H9 (cell line): ENCODE measurements around the gene H6PD. TPM values are rescaled to one million over a fixed set of nuclear protein-coding genes. Genes with fewer than 3 reads are reported as not detected.

ENCODE experiments used
- DNase-seq: peaks from one replicate; pipeline ENCODE4 v3.0.0-alpha.2; 2017
- H2AFZ ChIP-seq: one replicate; pipeline ENCODE4 v1.6.1; 2013; ENCODE audit warnings: mild to moderate bottlenecking, low read length, control low read depth, moderate library complexity
- H2AK5ac ChIP-seq: 2 replicates; pipeline ENCODE4 v1.6.1; 2013; ENCODE audit warnings: low read length, control low read depth, mixed read lengths; ENCODE audit not compliant: insufficient read length
- H2BK120ac ChIP-seq: one replicate; pipeline ENCODE4 v1.6.1; 2013; ENCODE audit warnings: low read depth, mild to moderate bottlenecking, low read length, control low read depth, inconsistent platforms; ENCODE audit not compliant: poor library complexity, severe bottlenecking
- H2BK12ac ChIP-seq: 2 replicates; pipeline ENCODE4 v1.6.1; 2013; ENCODE audit warnings: low read length, control low read depth, mixed read lengths, low read depth; ENCODE audit not compliant: insufficient read length
- H2BK15ac ChIP-seq: 2 replicates; pipeline ENCODE4 v1.6.1; 2013; ENCODE audit warnings: low read depth, low read length, control low read depth
- H2BK20ac ChIP-seq: one replicate; pipeline ENCODE4 v1.6.1; 2013; ENCODE audit warnings: low read depth, mild to moderate bottlenecking, low read length, control low read depth, inconsistent platforms; ENCODE audit not compliant: poor library complexity, severe bottlenecking
- H2BK5ac ChIP-seq: 2 replicates; pipeline ENCODE4 v1.6.1; 2013; ENCODE audit warnings: low read length, control low read depth, mixed read lengths; ENCODE audit not compliant: insufficient read length
- H3K14ac ChIP-seq: 2 replicates; pipeline ENCODE4 v1.6.1; 2013; ENCODE audit warnings: low read length, control low read depth; ENCODE audit not compliant: insufficient read depth
- H3K18ac ChIP-seq: 2 replicates; pipeline ENCODE4 v1.6.1; 2013; ENCODE audit warnings: low read depth, mild to moderate bottlenecking, mixed read lengths, low read length, control low read depth; ENCODE audit not compliant: insufficient read length
- H3K23ac ChIP-seq: 2 replicates; pipeline ENCODE4 v1.6.1; 2013; ENCODE audit warnings: low read length, control low read depth, mixed read lengths, low read depth; ENCODE audit not compliant: insufficient read length
- H3K23me2 ChIP-seq: 2 replicates; pipeline ENCODE4 v1.6.1; 2013; ENCODE audit warnings: low read depth, mild to moderate bottlenecking, mixed read lengths, low read length, control low read depth; ENCODE audit not compliant: insufficient read length, poor library complexity, severe bottlenecking
- H3K27ac ChIP-seq: 2 replicates; pipeline ENCODE4 v1.5.1; 2013; ENCODE audit warnings: low read length, control low read depth, mixed read lengths, low read depth; ENCODE audit not compliant: insufficient read length
- H3K27me3 ChIP-seq: 2 replicates; pipeline ENCODE4 v1.6.1; 2013; ENCODE audit warnings: low read length, control low read depth, inconsistent platforms; ENCODE audit not compliant: insufficient read depth
- H3K4ac ChIP-seq: 2 replicates; pipeline ENCODE4 v1.6.1; 2013; ENCODE audit warnings: low read depth, mild to moderate bottlenecking, control low read depth, inconsistent platforms, low read length, moderate library complexity
- H3K4me1 ChIP-seq: 2 replicates; pipeline ENCODE4 v1.6.1; 2013; ENCODE audit warnings: low read length, control low read depth, inconsistent platforms; ENCODE audit not compliant: insufficient read depth
- H3K4me2 ChIP-seq: 2 replicates; pipeline ENCODE4 v1.6.1; 2013; ENCODE audit warnings: low read length, control low read depth, mixed read lengths; ENCODE audit not compliant: insufficient read length, insufficient read depth
- H3K56ac ChIP-seq: 2 replicates; pipeline ENCODE4 v1.6.1; 2013; ENCODE audit warnings: low read depth, mild to moderate bottlenecking, mixed read lengths, low read length, control low read depth; ENCODE audit not compliant: insufficient read length
- H3K79me1 ChIP-seq: 2 replicates; pipeline ENCODE4 v1.6.1; 2013; ENCODE audit warnings: low read depth, mild to moderate bottlenecking, moderate library complexity, low read length, control low read depth, inconsistent platforms; ENCODE audit not compliant: insufficient read depth, poor library complexity, severe bottlenecking
- H3K79me2 ChIP-seq: 2 replicates; pipeline ENCODE4 v1.6.1; 2013; ENCODE audit warnings: low read length, control low read depth, inconsistent platforms; ENCODE audit not compliant: insufficient read depth
- H3K9ac ChIP-seq: 2 replicates; pipeline ENCODE4 v1.6.1; 2013; ENCODE audit warnings: low read length, control low read depth, mixed read lengths; ENCODE audit not compliant: insufficient read length; ENCODE audit errors: extremely low read depth
- H3K9me3 ChIP-seq: one replicate; pipeline ENCODE4 v1.6.1; 2013; ENCODE audit warnings: low read depth, low read length, inconsistent platforms; ENCODE audit not compliant: control insufficient read depth
- H3T11ph ChIP-seq: one replicate; pipeline ENCODE4 v1.6.1; 2013; ENCODE audit warnings: mild to moderate bottlenecking, low read length, control low read depth, inconsistent platforms
- H4K20me1 ChIP-seq: one replicate; pipeline ENCODE4 v1.6.1; 2013; ENCODE audit not compliant: control insufficient read depth, insufficient read length, insufficient read depth
- H4K5ac ChIP-seq: 2 replicates; pipeline ENCODE4 v1.6.1; 2013; ENCODE audit warnings: low read depth, mild to moderate bottlenecking, mixed read lengths, low read length, control low read depth; ENCODE audit not compliant: insufficient read length
- H4K8ac ChIP-seq: replicated peaks from 2 replicates; pipeline ENCODE4 v1.6.1; 2013; ENCODE audit warnings: low read length, control low read depth, mixed read lengths, low read depth; ENCODE audit not compliant: insufficient read length
- H4K91ac ChIP-seq: 2 replicates; pipeline ENCODE4 v1.6.1; 2013; ENCODE audit warnings: low read depth, mild to moderate bottlenecking, moderate library complexity, mixed read lengths, low read length, control low read depth; ENCODE audit not compliant: insufficient read length
- H3K27ac Mint-ChIP-seq, 3 experiments: 2 replicates in 2 of 3; 3 replicates in 1 of 3; pipeline ENCODE4 v1.8.0; 2020 to 2021; ENCODE audit warnings: mixed read lengths in 3 of 3, mild to moderate bottlenecking in 1 of 3, moderate library complexity in 1 of 3
- H3K27me3 Mint-ChIP-seq: 2 replicates; pipeline ENCODE4 v1.8.0; 2021; ENCODE audit warnings: low read depth, mild to moderate bottlenecking, moderate library complexity, mixed read lengths
- H3K36me3 Mint-ChIP-seq, 3 experiments: 2 replicates in 2 of 3; 3 replicates in 1 of 3; pipeline ENCODE4 v1.8.0; 2020 to 2021; ENCODE audit warnings: low read depth in 3 of 3, mixed read lengths in 3 of 3; ENCODE audit not compliant: insufficient read depth in 1 of 3
- H3K4me1 Mint-ChIP-seq, 2 experiments: 2 replicates each; pipeline ENCODE4 v1.8.0; 2020; ENCODE audit warnings: mixed read lengths in 2 of 2
- H3K4me3 Mint-ChIP-seq, 2 experiments: 2 replicates in 1 of 2; 3 replicates in 1 of 2; pipeline ENCODE4 v1.8.0; 2020 to 2021; ENCODE audit warnings: mild to moderate bottlenecking in 2 of 2, mixed read lengths in 2 of 2, moderate library complexity in 1 of 2
- H3K9me3 Mint-ChIP-seq, 2 experiments: 2 replicates in 1 of 2; 3 replicates in 1 of 2; pipeline ENCODE4 v1.8.0; 2020; ENCODE audit warnings: mild to moderate bottlenecking in 2 of 2, mixed read lengths in 2 of 2, moderate library complexity in 1 of 2
- WGBS: extraction: QIAGEN DNeasy Blood & Tissue Kit; methylation state at CpG from one replicate; pipeline ENCODE4 v1.1.7; 2013; ENCODE audit warnings: missing lambda C conversion rate, low lambda C conversion rate, mixed read lengths; ENCODE audit not compliant: insufficient read length; ENCODE audit errors: extremely low coverage; 5-methylcytosine and 5-hydroxymethylcytosine counted together
- total RNA-seq: library from RNA; stranded (reverse); gene quantifications from 2 replicates; pipeline ENCODE4 v1.2.1, GENCODE V29; 2021
- TF ChIP-seq, protein P1 (sequence below): fragments of 200-600 bp; sonication (generic); conservative IDR thresholded peaks from 3 replicates; pipeline ENCODE4 v1.8.0; 2021; ENCODE audit warnings: antibody characterized with exemption, mild to moderate bottlenecking

Gene H6PD
- total RNA-seq, 1 experiment from 2014 or later = 7.9 TPM

DNA sequence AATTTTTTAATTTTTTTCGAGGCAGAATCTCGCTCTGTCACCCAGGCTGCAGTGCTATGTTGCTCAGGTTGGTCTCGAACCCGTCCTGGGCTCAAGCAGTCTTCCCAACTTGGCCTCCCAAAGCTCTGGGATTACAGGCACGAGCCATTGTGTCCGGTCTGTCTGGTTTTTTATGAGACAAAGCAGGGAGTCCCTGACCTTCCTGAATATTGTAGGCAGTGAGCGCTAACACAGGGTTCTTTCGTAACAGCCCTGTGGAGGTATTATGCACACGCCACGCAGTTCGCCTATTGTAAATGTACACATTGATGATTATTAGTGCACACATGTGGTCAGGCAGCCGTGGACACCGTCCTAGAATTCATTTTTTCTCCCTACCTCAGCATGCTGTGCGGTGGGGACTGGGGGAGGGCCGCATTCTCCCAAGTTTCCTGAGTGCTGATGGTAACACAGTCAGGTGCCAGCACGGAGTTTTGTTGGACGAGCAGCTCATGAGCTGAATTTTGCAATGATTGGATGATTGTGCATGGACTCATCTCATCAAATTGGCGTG, 77.7 kb downstream of the H6PD start:
- Histone ChIP-seq H3K23ac (no peak overlapping the region), H3K4me1 (no peaks in the 10 kb centered on the region), H3K18ac (no peak overlapping the region), H2BK5ac (no peak overlapping the region), H3K56ac (no peak overlapping the region), H3K4ac (no peak overlapping the region), H2BK15ac (no peak overlapping the region), H3K79me1 (no peaks in the 10 kb centered on the region), H4K5ac (no peak overlapping the region), H2AK5ac (no peak overlapping the region), H2BK120ac (no peak overlapping the region), H3T11ph (no peak overlapping the region), H3K79me2 (no peaks in the 10 kb centered on the region), H3K9me3 (no peaks in the 10 kb centered on the region), H4K20me1 (no peaks in the 10 kb centered on the region), H3K4me2 (no peak overlapping the region), H4K91ac (no peak overlapping the region), H3K14ac (no peak overlapping the region), H2BK20ac (no peak overlapping the region), H3K27me3 (no peaks in the 10 kb centered on the region), H3K27ac (no peak overlapping the region), H4K8ac (no peak overlapping the region), H2AFZ (no peak overlapping the region), H3K9ac (no peak overlapping the region), H2BK12ac (no peak overlapping the region), H3K23me2 (no peaks in the 10 kb centered on the region)
- no peak overlapping the region for H3K27ac Mint-ChIP-seq
- TF ChIP-seq, protein P1, sequence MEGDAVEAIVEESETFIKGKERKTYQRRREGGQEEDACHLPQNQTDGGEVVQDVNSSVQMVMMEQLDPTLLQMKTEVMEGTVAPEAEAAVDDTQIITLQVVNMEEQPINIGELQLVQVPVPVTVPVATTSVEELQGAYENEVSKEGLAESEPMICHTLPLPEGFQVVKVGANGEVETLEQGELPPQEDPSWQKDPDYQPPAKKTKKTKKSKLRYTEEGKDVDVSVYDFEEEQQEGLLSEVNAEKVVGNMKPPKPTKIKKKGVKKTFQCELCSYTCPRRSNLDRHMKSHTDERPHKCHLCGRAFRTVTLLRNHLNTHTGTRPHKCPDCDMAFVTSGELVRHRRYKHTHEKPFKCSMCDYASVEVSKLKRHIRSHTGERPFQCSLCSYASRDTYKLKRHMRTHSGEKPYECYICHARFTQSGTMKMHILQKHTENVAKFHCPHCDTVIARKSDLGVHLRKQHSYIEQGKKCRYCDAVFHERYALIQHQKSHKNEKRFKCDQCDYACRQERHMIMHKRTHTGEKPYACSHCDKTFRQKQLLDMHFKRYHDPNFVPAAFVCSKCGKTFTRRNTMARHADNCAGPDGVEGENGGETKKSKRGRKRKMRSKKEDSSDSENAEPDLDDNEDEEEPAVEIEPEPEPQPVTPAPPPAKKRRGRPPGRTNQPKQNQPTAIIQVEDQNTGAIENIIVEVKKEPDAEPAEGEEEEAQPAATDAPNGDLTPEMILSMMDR = no peak
- no peaks in the 10 kb centered on the region for H3K27me3 Mint-ChIP-seq
- H3K4me3 Mint-ChIP-seq = no peak overlapping the region
- no CpG with 5 or more reads among the region's 18 CpGs for WGBS
- DNase-seq = no peak
- H3K9me3 Mint-ChIP-seq = no peaks in the 10 kb centered on the region
- H3K4me1 Mint-ChIP-seq = peaks cover 11 to 20% of the 10 kb centered on the region in 2 experiments
- no peaks in the 10 kb centered on the region; a peak in 1 of 7 replicates for H3K36me3 Mint-ChIP-seq
